ENCODE measurements around the gene SURF6. TPM values are rescaled to one million over a fixed set of nuclear protein-coding genes. Genes with fewer than 3 reads are reported as not detected.

SURF6 gene
- total and polyA plus RNA-seq, 2 of the 8 experiments (the other 6 are each of a cell fraction or from before 2014, with no cell fraction given) = 6.1 to 23.7 TPM

DNA sequence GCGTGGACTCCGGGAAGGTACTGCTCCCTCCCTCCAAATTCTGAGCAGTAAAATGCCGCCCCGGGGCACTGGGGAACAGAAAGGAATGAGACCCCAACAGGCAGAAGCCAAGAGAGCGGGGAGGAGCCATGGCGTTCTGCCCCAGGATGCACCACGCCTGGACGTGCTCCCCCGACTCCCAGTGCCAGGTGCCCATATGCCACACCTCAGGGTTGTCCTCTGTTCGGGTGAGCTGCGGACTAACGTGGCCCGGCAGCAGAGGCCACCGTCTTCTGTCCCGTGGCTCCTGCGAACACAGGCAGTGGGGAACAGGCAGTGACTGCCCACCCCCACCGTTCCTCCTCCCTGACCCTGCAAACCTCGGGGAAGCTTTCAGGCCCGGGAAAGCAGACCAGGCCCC, 4.8 kb downstream of the SURF6 start:
- Histone ChIP-seq H2BK20ac (ENCODE audit: low read length) (no peak overlapping the region), H4K8ac (ENCODE audit: extremely low read depth, insufficient read depth, low read length) (no peak overlapping the region), H3K23me2 (ENCODE audit: low read depth, low read length) (peaks cover 2% of the 10 kb centered on the region; the same call in 1 of the 2 replicates), H3K23ac (ENCODE audit: insufficient read length) (no peak overlapping the region), H3K79me2 (ENCODE audit: control insufficient read depth in 1 of 2, insufficient read depth in 2 of 2, low read length in 2 of 2) (peaks cover 0 to 15% of the 10 kb centered on the region in 2 experiments; a peak in 2 of 4 replicates), H3K56ac (replicated peaks; ENCODE audit: insufficient read length, low read depth, low read length) (no peak overlapping the region), H3K9me3 (ENCODE audit: insufficient read depth in 2 of 2, low read depth in 1 of 2, low read length in 1 of 2) (no peaks in the 10 kb centered on the region), H2AK5ac (ENCODE audit: low read depth, low read length) (no peak overlapping the region), H3K4me2 (ENCODE audit: insufficient read depth in 1 of 2, low read depth in 2 of 2, low read length in 2 of 2) (no peak overlapping the region), H3K27me3 (replicated peaks in 1 of 4; ENCODE audit: control insufficient read depth in 3 of 4, extremely low read depth in 1 of 4, insufficient read depth in 3 of 4, low read length in 3 of 4) (no peaks in the 10 kb centered on the region), H3K4me1 (replicated peaks in 1 of 4; ENCODE audit: control insufficient read depth in 3 of 4, insufficient read depth in 4 of 4, low read length in 3 of 4) (peaks cover 0 to 7% (median 2%) of the 10 kb centered on the region in 4 experiments; a peak in 1 of 7 replicates), H3K14ac (ENCODE audit: insufficient read length) (no peak overlapping the region), H2BK12ac (ENCODE audit: low read depth, low read length) (no peak overlapping the region), H3K4me3 (ENCODE audit: extremely low read depth in 1 of 4, insufficient read depth in 2 of 4, low read depth in 3 of 4, low read length in 4 of 4) (no peak overlapping the region), H3K4ac (replicated peaks; ENCODE audit: insufficient read length, low read depth, low read length) (no peak overlapping the region), H4K20me1 (replicated peaks in 1 of 2; ENCODE audit: control insufficient read depth in 1 of 2, insufficient read depth in 2 of 2, low read length in 2 of 2) (peaks cover 4 to 16% of the 10 kb centered on the region in 2 experiments), H2BK15ac (ENCODE audit: low read length) (no peak overlapping the region), H3K27ac (ENCODE audit: low read depth, low read length) (no peak overlapping the region), H2AFZ (ENCODE audit: low read length) (no peak overlapping the region), H3K18ac (ENCODE audit: extremely low read depth, low read length) (no peak overlapping the region), H3K9ac (replicated peaks in 1 of 4; ENCODE audit: extremely low read depth in 1 of 4, low read depth in 3 of 4, low read length in 3 of 4) (no peak overlapping the region), H4K91ac (replicated peaks; ENCODE audit: insufficient read length, low read length) (no peak overlapping the region), H2BK5ac (ENCODE audit: low read depth, low read length) (no peak overlapping the region), H4K5ac (ENCODE audit: insufficient read length, low read depth, low read length) (no peak overlapping the region), H2BK120ac (replicated peaks; ENCODE audit: low read depth, low read length) (no peak overlapping the region), H3K36me3 (ENCODE audit: control insufficient read depth in 2 of 4, insufficient read depth in 4 of 4, low read length in 3 of 4) (peaks cover 20 to 43% (median 35%) of the 10 kb centered on the region in 4 experiments), H3K79me1 (ENCODE audit: low read depth, low read length) (peaks cover 10% of the 10 kb centered on the region)
- DNase-seq (ENCODE audit: low read depth in 1 of 2, low spot score in 2 of 2) = no peak
- CTCF ChIA-PET (ENCODE audit: partially characterized antibody) = interaction anchor here (0.8 to 7.0 kb wide), 8 partner anchors 9 to 170 kb away, joined by 4 to 123 read pairs (median 10); no protein-coding TSS in a partner anchor
- POLR2A ChIA-PET (ENCODE audit: partially characterized antibody) = interaction anchor here (0.8 to 7.3 kb wide), 9 partner anchors 9 to 149 kb away, joined by 3 to 120 read pairs (median 6); partner anchors contain the start of genes MED22, RPL7A, SURF1 and SURF2
- WGBS, 2 experiments (ENCODE audit: extremely low coverage in 1 of 2, insufficient coverage in 1 of 2, insufficient read length in 1 of 2, insufficient replicate concordance in 2 of 2, low coverage in 1 of 2, low lambda C conversion rate in 2 of 2, missing lambda C conversion rate in 1 of 2) = 94% methylated on average over 19 of the region's 19 CpGs; no CpG with 5 or more reads in 1 of the 2 experiments
- TF ChIP-seq POLR2AphosphoS5 (IDR thresholded peaks at IDR 0.05; ENCODE audit: low read depth, low read length) (peak; percentile 29; the same call in 1 of the 2 replicates), CREB1 (IDR thresholded peaks at IDR 0.05) (no peak), FOSL1 (IDR thresholded peaks at IDR 0.05; ENCODE audit: insufficient read depth, low read depth, low read length) (no peak), EGR1 (IDR thresholded peaks at IDR 0.05; ENCODE audit: borderline replicate concordance, low read depth, low read length) (no peak)
- no peak for FAIRE-seq
